ENCODE measurements around the gene STX10.

Gene STX10

GRCh38 chr19:13139633-13140311 is 10.4 kb downstream of the STX10 start:
- DNase-seq (ENCODE audit: low read depth): no peak

GRCh38 chr19:13138916-13139198 is 11.3 kb downstream of the STX10 start:
- DNase-seq (ENCODE audit: low read depth): no peak

GRCh38 chr19:13138171-13138915 is 11.8 kb downstream of the STX10 start:
- DNase-seq (ENCODE audit: low read depth): no peak

- no peak for DNase-seq (ENCODE audit: low read depth)
Measured at GRCh38 chr19:13137290-13137794, 12.8 kb downstream of the STX10 start.

- DNase-seq (ENCODE audit: low read depth): no peak
Measured at GRCh38 chr19:13135068-13136062, 14.8 kb downstream of the STX10 start.

- DNase-seq (ENCODE audit: low read depth): no peak
Measured at GRCh38 chr19:13134626-13135025, 15.5 kb downstream of the STX10 start.

- no peak for DNase-seq (ENCODE audit: low read depth)
Measured at GRCh38 chr19:13133241-13133870, 16.8 kb downstream of the STX10 start.

GRCh38 chr19:13132471-13133180 is 17.5 kb downstream of the STX10 start:
- DNase-seq (ENCODE audit: low read depth): no peak

GRCh38 chr19:13130886-13131490 is 19.2 kb downstream of the STX10 start:
- DNase-seq (ENCODE audit: low read depth): no peak

GRCh38 chr19:13129384-13129783 is 20.8 kb downstream of the STX10 start:
- DNase-seq (ENCODE audit: low read depth): no peak

GRCh38 chr19:13128583-13128982 is 21.6 kb downstream of the STX10 start:
- DNase-seq (ENCODE audit: low read depth): no peak

- no peak for DNase-seq (ENCODE audit: low read depth)
Measured at GRCh38 chr19:13127811-13128575, 22.2 kb downstream of the STX10 start.

- DNase-seq (ENCODE audit: low read depth): no peak
Measured at GRCh38 chr19:13127051-13127450, 23.1 kb downstream of the STX10 start.

GRCh38 chr19:13122980-13123957 is 26.9 kb downstream of the STX10 start:
- no peak for DNase-seq (ENCODE audit: low read depth)

GRCh38 chr19:13122275-13122878 is 27.8 kb downstream of the STX10 start:
- DNase-seq (ENCODE audit: low read depth): no peak

- DNase-seq (ENCODE audit: low read depth): no peak
Measured at GRCh38 chr19:13121551-13122274, 28.5 kb downstream of the STX10 start.

GRCh38 chr19:13120817-13121216 is 29.4 kb downstream of the STX10 start:
- no peak for DNase-seq (ENCODE audit: low read depth)

- DNase-seq (ENCODE audit: low read depth): no peak
Measured at GRCh38 chr19:13120031-13120430, 30.1 kb downstream of the STX10 start.
